Erythroblast (primary cell): ENCODE data around the gene DNASE1L3.

Experiments
- GATA1 ChIP-seq: IDR thresholded peaks from 2 replicates; pipeline ENCODE4 v1.6.1; 2011; ENCODE audit warnings: low read depth, mild to moderate bottlenecking, control low read depth, low read length, moderate library complexity
- POLR2A ChIP-seq: IDR thresholded peaks from 2 replicates; pipeline ENCODE4 v1.6.1; 2011; ENCODE audit warnings: mild to moderate bottlenecking, low read length

GRCh38 chr3:58184982-58185360, 25.8 kb downstream of the DNASE1L3 start:
- TF ChIP-seq POLR2A, result no peak
- TF ChIP-seq GATA1, result no peak
